Measurements from ENCODE around the gene PCDH19.
"Not testable (repeated sequence)": the region's sequence is repeated elsewhere in the genome, so short reads cannot be mapped to it uniquely, and the experiment has no call there.

Gene PCDH19

GRCh38 chrX:100409610-100410590 lies at the start of gene PCDH19:
Gene PCDH19, minus strand, starts transcription at chrX:100410273. Its CDS starts 1,676 bp downstream, at chrX:100408597.
- DNase-seq (ENCODE audit: low read depth) = no peak

- no peak for DNase-seq (ENCODE audit: low read depth)
These were observed 39.9 kb upstream of the PCDH19 start for GRCh38 chrX:100449696-100450608.

GRCh38 chrX:100447655-100448397 lies 37.8 kb upstream of the PCDH19 start:
- DNase-seq (ENCODE audit: low read depth) = no peak

- no peak for DNase-seq (ENCODE audit: low read depth)
These were observed 35.5 kb upstream of the PCDH19 start for GRCh38 chrX:100445593-100445992.

GRCh38 chrX:100441321-100441720 lies 31.2 kb upstream of the PCDH19 start:
- not testable (repeated sequence) for DNase-seq (ENCODE audit: low read depth)

GRCh38 chrX:100440006-100440405 lies 29.9 kb upstream of the PCDH19 start:
- no peak for DNase-seq (ENCODE audit: low read depth)

- no peak for DNase-seq (ENCODE audit: low read depth)
These were observed 25.7 kb upstream of the PCDH19 start for GRCh38 chrX:100435726-100436125.

- DNase-seq (ENCODE audit: low read depth) = no peak
These were observed 13.9 kb upstream of the PCDH19 start for GRCh38 chrX:100424012-100424411.

- no peak for DNase-seq (ENCODE audit: low read depth)
These were observed 8.5 kb upstream of the PCDH19 start for GRCh38 chrX:100418556-100418955.

GRCh38 chrX:100417681-100418080 lies 7.6 kb upstream of the PCDH19 start:
- DNase-seq (ENCODE audit: low read depth) = no peak

- no peak for DNase-seq (ENCODE audit: low read depth)
These were observed 3.2 kb upstream of the PCDH19 start for GRCh38 chrX:100413229-100413628.

- no peak for DNase-seq (ENCODE audit: low read depth)
These were observed 2.0 kb upstream of the PCDH19 start for GRCh38 chrX:100411802-100412715.

- DNase-seq (ENCODE audit: low read depth) = no peak
These were observed 1.1 kb upstream of the PCDH19 start for GRCh38 chrX:100410901-100411801.

GRCh38 chrX:100408713-100409609 lies 1.1 kb downstream of the PCDH19 start:
- DNase-seq (ENCODE audit: low read depth) = no peak

GRCh38 chrX:100407784-100408712 lies 2.0 kb downstream of the PCDH19 start:
- DNase-seq (ENCODE audit: low read depth) = no peak

- DNase-seq (ENCODE audit: low read depth) = no peak
These were observed 2.8 kb downstream of the PCDH19 start for GRCh38 chrX:100407147-100407783.

- DNase-seq (ENCODE audit: low read depth) = no peak
These were observed 4.6 kb downstream of the PCDH19 start for GRCh38 chrX:100405424-100405823.

All from stimulated activated CD8-positive, alpha-beta memory T cell treated with anti-CD3 and anti-CD28 coated beads, Interleukin-12 subunit alpha, Interleukin-12 subunit beta, amount 100 ng/mL, for 1 hour (primary cell).